C4-2B (cell line): ENCODE results near the gene PIK3R4.

Experiments used
- ZFX ChIP-seq: fragments of 450-650 bp; IDR thresholded peaks from 2 replicates; pipeline ENCODE4 v1.6.1; 2017
- TF ChIP-seq, protein P1 (sequence below): fragments of 450-650 bp; conservative IDR thresholded peaks from 2 replicates; pipeline ENCODE4 v1.5.1; 2017; ENCODE audit warnings: mild to moderate bottlenecking

DNA sequence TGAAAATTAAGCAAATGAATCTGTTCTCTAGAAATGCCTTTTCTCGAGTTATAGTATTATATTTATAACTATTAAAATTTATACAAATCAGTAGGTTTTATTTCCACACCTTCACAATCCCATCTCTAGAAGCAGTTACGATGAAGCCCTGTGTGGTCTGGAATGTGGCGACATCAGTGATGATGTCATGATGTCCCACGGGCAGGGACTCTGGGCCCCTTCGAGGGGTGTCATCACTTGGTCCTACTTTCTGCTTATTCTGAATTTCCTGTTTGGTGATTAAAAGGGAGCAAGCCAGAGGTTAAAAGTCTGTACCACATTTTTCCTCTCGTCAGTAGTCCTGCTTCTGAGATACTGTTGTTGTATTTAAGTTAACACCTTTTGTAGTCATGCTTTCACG, 67.4 kb downstream of the PIK3R4 start:
- TF ChIP-seq, protein P1, sequence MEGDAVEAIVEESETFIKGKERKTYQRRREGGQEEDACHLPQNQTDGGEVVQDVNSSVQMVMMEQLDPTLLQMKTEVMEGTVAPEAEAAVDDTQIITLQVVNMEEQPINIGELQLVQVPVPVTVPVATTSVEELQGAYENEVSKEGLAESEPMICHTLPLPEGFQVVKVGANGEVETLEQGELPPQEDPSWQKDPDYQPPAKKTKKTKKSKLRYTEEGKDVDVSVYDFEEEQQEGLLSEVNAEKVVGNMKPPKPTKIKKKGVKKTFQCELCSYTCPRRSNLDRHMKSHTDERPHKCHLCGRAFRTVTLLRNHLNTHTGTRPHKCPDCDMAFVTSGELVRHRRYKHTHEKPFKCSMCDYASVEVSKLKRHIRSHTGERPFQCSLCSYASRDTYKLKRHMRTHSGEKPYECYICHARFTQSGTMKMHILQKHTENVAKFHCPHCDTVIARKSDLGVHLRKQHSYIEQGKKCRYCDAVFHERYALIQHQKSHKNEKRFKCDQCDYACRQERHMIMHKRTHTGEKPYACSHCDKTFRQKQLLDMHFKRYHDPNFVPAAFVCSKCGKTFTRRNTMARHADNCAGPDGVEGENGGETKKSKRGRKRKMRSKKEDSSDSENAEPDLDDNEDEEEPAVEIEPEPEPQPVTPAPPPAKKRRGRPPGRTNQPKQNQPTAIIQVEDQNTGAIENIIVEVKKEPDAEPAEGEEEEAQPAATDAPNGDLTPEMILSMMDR: no peak
- TF ChIP-seq ZFX: no peak
